ENCODE results near the gene VAMP8.

The VAMP8 gene

GRCh38 chr2:85536479-85536878, 40.9 kb upstream of the VAMP8 start:
- no peak for TF ChIP-seq CTCF (IDR thresholded peaks at IDR 0.05; ENCODE audit: low read depth, low read length, missing control alignments)
- DNase-seq (ENCODE audit: low read depth), result no peak
- no peak overlapping the region for H3K4me3 ChIP-seq (ENCODE audit: low read depth, low read length)

GRCh38 chr2:85537600-85538506, 39.5 kb upstream of the VAMP8 start:
- no peak for DNase-seq (ENCODE audit: low read depth)
- H3K4me3 ChIP-seq (ENCODE audit: low read depth, low read length), result peak overlapping the region; percentile 66
- TF ChIP-seq CTCF (IDR thresholded peaks at IDR 0.05; ENCODE audit: low read depth, low read length, missing control alignments), result no peak

GRCh38 chr2:85538507-85539360, 38.7 kb upstream of the VAMP8 start, which contains the start of gene MAT2A:
MAT2A (plus strand) TSS chr2:85539168; CDS start chr2:85539288, 120 bp downstream.
- peak; percentile 74 for TF ChIP-seq CTCF (IDR thresholded peaks at IDR 0.05; ENCODE audit: low read depth, low read length, missing control alignments)
- peak; percentile 70 for DNase-seq (ENCODE audit: low read depth)
- peak within 1 kb of the TSS; percentile 66 for H3K4me3 ChIP-seq (ENCODE audit: low read depth, low read length)

- TF ChIP-seq CTCF (IDR thresholded peaks at IDR 0.05; ENCODE audit: low read depth, low read length, missing control alignments), result no peak
- H3K4me3 ChIP-seq (ENCODE audit: low read depth, low read length), result peak overlapping the region; percentile 66
- DNase-seq (ENCODE audit: low read depth), result no peak
Observed at GRCh38 chr2:85539361-85540132, 37.8 kb upstream of the VAMP8 start.

GRCh38 chr2:85540133-85540648, 37.2 kb upstream of the VAMP8 start:
- H3K4me3 ChIP-seq (ENCODE audit: low read depth, low read length), result peak overlapping the region; percentile 66

More at GRCh38 chr2:85540133-85540648, 37.2 kb upstream of the VAMP8 start:
- TF ChIP-seq CTCF (IDR thresholded peaks at IDR 0.05; ENCODE audit: low read depth, low read length, missing control alignments), result no peak
- DNase-seq (ENCODE audit: low read depth), result no peak

Measured in GM12864 (cell line).